ENCODE data around the gene USH1C.

The USH1C gene

DNA sequence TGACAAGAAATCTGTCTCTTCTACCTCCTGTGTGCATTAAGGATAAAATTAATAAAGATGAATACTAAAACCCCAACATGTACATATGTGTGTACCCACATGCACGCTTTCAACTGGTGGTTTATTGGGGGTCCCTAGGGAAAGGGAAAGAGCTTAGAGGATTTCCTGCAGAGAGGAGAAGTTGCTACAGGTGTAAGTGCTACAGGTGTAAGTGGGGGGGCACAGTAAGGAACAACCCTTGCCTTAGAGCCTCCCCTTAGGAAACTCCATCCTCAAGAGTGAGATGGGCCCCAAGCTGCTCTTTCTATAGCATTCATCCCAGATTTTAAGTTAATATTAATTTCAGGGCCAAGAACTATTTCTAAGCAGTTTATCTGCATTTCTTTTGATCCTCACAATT is 55.7 kb downstream of the USH1C start:
- no peak for DNase-seq (ENCODE audit: low read depth)
- no peak for TF ChIP-seq CTCF (conservative IDR thresholded peaks at IDR 0.05; ENCODE audit: low read depth, low read length)
- no peak overlapping the region for H3K4me3 ChIP-seq (ENCODE audit: low read depth, low read length)

- no peak for TF ChIP-seq CTCF (conservative IDR thresholded peaks at IDR 0.05; ENCODE audit: low read depth, low read length)
- no peak overlapping the region for H3K4me3 ChIP-seq (ENCODE audit: low read depth, low read length)
- no peak for DNase-seq (ENCODE audit: low read depth)
Observed at GRCh38 chr11:17486646-17487045, 57.6 kb downstream of the USH1C start.

DNA sequence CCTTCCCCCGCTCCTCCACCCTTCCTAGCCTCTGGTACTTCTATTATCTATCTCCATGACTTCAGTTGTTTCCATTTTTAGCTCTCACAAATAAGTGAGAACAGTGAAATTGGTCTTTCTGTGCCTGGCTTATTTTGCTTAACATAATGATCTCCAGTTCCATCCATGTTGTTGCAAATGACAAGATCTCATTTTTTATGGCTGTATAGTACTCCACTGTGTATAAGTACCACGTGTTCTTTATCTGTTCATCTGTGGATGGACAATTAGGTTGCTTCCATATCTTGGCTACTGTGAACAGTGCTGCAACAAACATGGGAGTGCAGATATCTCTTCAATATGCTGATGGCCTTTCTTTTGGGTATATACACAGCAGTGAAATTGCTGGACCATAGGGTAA is 60.7 kb downstream of the USH1C start:
- no peak for DNase-seq (ENCODE audit: low read depth)
- no peak for TF ChIP-seq CTCF (conservative IDR thresholded peaks at IDR 0.05; ENCODE audit: low read depth, low read length)
- H3K4me3 ChIP-seq (ENCODE audit: low read depth, low read length): no peak overlapping the region

- no peak for TF ChIP-seq CTCF (conservative IDR thresholded peaks at IDR 0.05; ENCODE audit: low read depth, low read length)
- no peak overlapping the region for H3K4me3 ChIP-seq (ENCODE audit: low read depth, low read length)
- no peak for DNase-seq (ENCODE audit: low read depth)
Observed at GRCh38 chr11:17481905-17482304, 62.3 kb downstream of the USH1C start.

DNA sequence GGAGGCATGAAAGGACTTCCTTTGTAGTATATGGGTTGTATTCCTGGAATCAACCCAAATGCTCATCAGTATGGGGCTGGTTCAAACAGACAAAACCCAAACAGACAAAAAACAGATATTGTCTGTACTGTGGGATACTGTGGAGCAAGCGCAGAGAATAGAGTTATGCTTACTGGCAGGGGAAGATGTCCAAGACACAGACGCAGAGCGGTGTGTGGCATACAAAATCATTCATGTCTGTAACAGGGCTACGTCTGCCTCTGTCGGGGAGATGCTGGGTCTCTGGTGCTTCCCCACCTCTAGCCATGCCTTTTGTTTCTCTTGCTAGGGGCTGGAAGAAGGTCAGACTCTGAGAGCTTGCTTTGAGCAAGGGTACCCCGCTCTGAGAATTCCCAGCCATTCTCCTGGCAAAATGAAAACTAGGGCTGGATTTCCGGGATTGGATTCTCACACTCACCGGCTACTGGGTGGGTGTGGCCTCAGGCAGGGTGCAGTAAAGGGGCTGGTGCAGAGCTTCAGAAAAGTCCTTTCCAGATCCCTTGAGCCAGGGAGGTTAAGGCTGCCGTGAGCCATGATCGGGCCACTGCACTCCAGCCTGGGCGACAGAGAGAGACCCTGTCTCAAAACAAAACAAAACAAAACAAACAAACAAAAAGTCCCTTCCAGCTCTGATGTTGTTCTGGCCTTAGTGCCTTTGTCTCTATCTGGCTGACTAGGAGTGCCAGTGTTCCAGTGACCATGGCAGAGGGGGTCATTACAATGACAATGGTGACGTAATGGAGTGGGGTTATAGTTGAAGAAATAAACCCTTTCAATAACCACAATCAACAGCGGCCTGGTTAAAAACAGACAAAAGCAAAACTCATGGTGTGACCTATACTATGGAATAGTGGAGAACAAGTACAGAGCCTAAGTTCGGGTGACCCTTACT is 64.7 kb downstream of the USH1C start:
- DNase-seq (ENCODE audit: low read depth): peak; percentile 17
- H3K4me3 ChIP-seq (ENCODE audit: low read depth, low read length): no peak overlapping the region
- no peak for TF ChIP-seq CTCF (conservative IDR thresholded peaks at IDR 0.05; ENCODE audit: low read depth, low read length)

DNA sequence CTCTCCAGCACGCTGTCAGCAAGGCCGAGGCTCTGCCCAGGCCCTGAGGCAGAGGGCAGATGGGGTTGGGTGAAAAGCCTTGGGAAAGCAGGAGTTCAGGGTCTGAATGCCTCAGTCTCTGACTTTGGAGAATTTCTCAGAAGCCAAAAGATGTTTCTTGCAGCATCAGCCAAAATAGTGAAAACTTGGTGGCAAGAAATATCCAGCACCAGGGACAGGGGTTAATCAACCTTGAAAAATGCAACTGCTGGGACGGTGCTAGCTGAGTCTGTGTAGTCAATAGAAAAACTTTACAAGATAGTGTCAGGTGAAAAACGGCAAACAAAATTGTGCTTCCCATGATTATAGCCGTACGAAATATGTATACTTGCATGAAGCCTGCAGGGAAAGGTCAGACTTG is 66.1 kb downstream of the USH1C start:
- TF ChIP-seq CTCF (conservative IDR thresholded peaks at IDR 0.05; ENCODE audit: low read depth, low read length): no peak
- DNase-seq (ENCODE audit: low read depth): peak; percentile 12
- H3K4me3 ChIP-seq (ENCODE audit: low read depth, low read length): no peak overlapping the region

DNA sequence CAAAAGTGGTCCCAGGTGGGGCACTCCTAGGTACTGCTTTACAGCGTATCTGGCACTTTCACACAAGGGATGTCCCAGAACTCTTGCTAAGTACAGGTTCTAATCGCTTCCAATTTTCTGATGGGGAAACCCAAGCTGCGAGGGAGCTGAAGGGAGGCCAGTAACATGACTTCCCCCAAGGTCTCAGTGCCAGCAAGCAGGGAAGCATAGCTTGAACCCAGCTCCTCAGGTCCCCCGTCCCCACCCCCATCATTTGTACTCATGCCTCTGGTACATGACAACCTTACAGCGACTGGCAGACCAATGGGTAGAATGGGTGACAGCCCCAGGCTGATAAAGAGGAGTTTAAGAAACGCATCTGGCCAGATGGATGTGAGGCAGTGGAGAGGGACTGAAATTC is 66.9 kb downstream of the USH1C start:
- TF ChIP-seq CTCF (conservative IDR thresholded peaks at IDR 0.05; ENCODE audit: low read depth, low read length): no peak
- DNase-seq (ENCODE audit: low read depth): no peak
- H3K4me3 ChIP-seq (ENCODE audit: low read depth, low read length): no peak overlapping the region
